ENCODE measurements around the gene GRID1. TPM values are rescaled to one million over a fixed set of nuclear protein-coding genes. Genes with fewer than 3 reads are reported as not detected.

GRID1 gene
- total RNA-seq, 1 donor from 2014 or later, result under 0.01 TPM

DNA sequence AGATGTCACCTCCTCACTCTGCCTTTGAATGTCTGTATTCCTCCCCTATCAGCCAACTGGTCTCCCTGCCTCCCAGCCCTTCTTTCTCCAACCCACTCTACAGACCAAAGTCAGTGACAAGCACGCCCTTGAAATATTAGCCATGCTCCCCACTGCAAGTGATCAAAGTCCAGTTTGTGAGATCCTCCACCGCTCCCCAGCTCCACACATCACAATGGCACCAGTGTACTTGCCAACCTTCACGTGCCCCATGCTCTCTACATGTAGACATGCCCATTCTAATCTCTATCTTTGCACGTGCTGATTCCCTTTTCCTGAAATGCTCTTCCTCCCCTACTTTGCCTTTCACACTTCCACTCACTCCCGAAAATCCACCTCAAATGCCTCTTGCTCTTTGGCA is 150.9 kb downstream of the GRID1 start:
- DNase-seq (ENCODE audit: low read depth in 2 of 2), result no peak

DNA sequence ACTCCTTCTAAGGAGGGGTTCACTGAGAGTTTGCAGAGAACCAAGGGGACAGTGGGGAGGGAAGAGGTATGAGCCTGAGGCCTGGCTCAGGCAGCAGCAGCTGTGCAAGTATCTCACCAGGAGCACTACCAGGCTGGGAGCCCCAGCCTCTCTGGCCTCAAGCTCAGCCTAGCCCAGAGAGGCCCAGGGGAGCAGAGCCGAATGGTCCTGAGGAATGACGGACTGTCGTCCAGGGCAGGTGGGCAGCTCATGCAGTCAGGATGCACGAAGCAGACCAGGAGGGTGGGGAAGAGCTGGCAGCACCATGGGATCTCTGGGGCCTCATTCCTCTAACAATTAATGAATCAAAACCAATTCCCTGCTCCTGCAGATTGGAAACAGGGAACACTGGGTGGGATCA is 151.5 kb downstream of the GRID1 start:
- no peak for DNase-seq (ENCODE audit: low read depth in 2 of 2)

DNA sequence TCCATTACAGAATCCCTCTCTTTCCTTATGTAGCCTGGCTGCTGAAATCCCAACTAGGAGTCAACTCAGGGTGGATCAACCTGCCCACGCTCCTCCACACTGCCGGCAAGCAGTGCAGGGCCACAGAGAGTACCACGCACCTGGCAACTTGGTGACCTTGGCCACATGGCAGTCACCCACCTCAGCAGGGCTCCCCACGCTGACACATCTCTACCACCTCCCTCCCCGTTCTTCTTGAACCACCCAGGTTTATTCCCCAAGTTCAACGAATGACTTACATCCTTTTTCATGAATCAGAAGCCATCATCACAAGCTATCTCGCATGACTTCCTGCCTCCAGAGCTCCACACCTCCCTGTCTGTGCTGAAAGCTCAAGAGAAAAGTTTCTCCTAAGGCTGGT is 153.4 kb downstream of the GRID1 start:
- DNase-seq (ENCODE audit: low read depth in 2 of 2), result no peak

DNA sequence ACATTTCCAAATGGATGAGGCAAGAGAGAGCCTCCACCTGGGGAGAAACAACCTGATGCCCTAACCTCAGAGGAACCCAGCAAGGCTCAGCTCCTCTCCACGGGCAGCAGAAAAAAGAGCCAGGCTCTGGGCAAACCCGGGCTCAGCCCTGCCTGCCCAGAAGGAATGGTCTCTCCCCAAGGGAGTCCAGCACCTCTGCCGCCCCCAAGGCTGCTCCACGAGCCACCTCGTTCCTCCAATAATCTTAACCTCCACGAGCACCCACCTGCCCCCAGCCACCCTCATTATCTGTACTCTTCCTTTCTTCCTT is 154.2 kb downstream of the GRID1 start:
- no peak for DNase-seq (ENCODE audit: low read depth in 2 of 2)

DNA sequence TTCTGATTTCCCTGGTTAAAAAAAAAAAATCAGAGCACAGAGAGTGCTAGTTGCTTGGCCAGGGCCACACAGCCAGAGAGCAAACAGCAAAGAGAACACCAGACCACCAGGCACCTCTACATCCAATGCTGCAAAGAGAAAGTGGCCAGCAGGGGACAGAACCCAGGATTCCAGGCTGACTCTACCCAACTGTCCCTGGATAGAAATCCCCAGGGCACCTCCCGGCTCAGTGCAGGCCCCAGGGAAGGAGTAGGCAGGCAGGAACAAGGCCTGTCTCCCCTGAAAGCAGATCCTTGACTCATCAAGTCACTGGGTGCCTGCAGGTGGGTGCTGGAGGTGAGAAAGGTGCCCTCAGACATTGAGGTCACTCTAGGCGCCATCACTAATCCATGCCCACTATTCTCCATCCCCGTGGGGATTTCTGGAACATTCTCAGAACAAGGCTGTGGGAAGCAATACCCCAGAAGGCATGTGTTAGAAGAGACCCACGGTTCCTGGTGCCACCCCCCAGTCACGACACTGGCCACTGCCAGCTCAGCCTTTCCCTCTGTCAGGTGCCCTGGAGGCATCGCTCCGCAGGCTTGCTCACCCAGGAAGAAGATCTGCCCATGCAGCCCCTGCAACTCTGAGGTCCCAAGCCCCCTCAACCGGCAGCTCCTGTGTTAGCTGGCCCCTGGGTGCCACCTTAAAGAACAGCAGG is 154.8 kb downstream of the GRID1 start:
- DNase-seq (ENCODE audit: low read depth in 2 of 2), result no peak

DNA sequence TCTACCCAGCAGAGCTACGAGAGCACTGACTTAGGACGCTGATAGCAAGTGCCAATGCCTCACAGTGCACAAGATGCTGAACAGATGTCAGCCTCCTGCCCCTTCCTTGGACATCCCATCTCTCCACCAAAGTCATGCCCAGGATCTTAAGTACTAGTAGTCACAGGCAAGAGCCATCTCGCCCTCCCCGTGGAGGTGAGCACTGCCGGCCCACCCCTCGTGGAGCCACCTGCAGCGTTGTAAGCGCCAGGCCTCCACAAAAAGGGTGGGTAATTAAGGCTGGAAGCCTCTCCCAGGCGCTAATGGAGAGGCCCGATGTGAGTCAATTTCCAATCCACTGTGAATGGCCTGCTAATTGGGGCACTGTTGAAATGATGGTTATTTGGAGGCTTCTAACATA is 156.2 kb downstream of the GRID1 start:
- DNase-seq (ENCODE audit: low read depth in 2 of 2), result no peak

DNA sequence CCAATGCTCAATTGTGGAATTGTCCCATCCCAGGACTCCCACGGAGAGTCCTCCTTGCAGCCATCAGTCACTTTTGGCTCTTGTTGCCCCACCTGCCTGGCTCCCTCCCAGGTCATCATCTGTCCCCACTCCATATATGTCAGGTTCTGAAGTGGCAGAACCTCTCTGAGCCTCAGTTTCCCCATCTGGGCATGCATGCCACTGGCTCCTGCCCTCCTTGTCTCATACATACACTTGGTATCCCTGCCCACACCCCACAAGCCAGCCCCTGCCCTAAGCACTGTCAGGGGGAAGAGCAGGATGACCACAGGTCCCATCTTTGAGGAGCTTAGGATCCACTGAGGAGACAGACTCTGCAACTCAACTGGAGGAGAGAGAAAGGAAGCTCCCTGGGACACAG is 156.9 kb downstream of the GRID1 start:
- no peak for DNase-seq (ENCODE audit: low read depth in 2 of 2)

DNA sequence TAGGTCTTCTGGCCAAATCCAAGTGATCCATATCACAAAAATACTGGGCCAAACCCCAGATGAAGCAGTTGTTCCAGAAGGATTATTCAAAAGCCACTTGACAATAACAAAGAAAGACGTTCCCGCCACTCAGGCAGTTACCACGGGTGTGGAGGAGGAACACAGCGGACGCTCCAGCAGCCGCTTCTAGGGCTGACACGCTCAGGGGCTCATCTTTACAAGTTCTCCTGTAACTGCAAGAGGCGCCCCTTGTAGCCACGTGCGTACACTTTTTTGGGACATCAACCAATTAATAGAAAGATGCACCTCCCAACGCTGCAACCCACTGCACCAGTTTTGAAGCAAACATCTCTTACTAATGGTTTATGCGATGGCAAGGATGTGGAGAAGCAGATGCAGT is 159.4 kb downstream of the GRID1 start:
- DNase-seq (ENCODE audit: low read depth in 2 of 2), result no peak

DNA sequence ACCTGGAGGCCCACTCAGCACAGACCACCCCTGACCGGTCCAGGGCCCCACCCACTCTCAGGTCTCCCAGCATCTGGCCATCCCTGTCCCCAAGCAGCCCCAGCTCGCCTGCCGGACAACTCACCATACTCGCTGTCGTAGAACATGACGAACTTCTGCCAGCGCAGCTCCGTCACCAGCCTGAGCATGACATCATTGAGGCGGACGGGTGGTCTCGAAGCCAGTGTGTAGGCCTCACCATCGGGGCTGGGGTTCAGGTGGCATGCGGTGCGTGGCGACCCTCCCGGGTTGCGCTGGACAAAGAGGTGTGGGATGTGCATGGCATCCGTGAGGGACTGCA is 160.4 kb downstream of the GRID1 start:
- DNase-seq (ENCODE audit: low read depth in 2 of 2), result no peak

DNA sequence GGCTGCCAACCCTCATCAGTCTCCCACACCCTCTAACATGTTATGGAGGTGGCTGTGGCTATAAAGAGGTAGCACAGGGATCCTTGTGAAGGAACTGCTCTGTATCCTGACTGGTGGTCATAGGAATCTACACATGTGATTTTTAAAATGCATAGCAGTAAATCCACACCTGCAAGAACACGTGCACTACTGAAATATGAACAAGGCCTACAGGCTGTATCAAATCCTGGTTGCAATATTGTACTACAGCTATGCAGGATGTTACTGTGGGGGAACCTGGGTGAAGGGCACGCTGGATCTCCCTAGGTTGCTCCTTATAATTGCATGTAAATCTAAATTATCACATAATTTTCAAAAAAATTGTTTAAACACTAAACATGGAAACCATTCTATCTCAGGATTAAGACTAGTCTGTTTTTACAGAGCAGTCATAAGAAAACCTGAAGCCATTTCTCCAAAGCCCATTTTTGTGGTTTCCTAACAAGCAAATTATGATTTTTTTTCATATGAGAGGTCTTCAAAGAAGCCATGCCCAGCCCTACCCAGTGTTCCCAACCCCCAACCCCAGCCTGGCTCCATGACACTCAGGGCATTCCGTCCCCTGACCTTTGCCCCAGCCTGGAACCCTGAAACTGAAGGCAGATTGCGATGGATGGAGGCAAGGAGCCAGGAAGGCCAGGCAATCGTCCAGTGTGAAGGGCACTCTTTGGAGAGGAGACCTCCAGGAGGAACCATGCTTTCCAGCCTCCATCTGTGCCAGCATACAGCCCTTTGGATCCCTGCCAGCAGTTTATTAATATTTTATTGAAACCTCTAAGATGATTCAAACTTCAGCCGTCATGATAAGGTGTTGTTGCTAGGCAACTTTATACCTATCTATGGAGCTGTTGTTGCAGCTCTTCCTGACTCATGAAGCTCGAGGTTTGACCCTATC is 161.0 kb downstream of the GRID1 start:
- no peak for DNase-seq (ENCODE audit: low read depth in 2 of 2)

DNA sequence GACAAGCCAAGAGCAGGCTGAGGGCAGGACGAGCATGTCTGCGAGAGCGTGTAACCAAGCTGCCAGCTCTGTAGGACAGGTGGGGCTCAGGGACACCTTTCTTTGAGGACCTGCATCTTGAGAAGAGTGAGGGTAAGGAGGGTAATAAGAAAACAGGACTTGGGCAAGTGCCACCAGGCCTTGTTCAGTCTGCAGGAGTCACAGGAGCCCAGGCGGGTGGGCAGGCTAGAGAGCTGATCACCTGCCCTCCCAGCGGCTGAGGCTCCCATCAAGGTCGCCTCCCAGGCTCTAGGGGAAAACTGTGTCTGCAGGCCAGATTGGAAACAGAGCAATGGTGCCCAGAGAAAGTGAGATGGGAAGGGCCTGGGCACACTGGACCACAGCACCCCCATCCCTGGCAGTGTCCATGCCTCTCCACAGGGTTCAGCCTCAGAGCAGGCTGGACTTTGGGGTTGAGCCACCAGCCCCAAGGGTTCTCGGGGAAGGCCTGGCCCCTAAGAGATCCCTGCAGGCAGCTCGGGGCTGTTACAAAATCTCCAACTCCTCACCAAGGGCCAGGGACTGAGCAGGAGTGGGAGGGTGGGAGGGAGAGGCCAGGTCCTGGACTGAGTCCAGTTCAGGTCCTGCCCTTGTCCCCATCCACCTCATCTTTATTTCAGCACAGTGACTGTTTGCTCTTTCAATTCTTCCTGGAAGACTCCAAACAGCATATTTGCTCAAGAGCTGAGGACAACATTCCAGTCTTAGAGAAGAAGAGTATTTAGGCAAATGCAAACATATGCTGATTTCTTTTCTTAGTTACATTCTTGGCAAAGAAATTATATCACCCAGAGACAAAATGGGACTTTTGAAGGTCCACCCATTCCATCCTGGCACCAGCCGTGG is 161.9 kb downstream of the GRID1 start:
- DNase-seq (ENCODE audit: low read depth in 2 of 2), result no peak

DNA sequence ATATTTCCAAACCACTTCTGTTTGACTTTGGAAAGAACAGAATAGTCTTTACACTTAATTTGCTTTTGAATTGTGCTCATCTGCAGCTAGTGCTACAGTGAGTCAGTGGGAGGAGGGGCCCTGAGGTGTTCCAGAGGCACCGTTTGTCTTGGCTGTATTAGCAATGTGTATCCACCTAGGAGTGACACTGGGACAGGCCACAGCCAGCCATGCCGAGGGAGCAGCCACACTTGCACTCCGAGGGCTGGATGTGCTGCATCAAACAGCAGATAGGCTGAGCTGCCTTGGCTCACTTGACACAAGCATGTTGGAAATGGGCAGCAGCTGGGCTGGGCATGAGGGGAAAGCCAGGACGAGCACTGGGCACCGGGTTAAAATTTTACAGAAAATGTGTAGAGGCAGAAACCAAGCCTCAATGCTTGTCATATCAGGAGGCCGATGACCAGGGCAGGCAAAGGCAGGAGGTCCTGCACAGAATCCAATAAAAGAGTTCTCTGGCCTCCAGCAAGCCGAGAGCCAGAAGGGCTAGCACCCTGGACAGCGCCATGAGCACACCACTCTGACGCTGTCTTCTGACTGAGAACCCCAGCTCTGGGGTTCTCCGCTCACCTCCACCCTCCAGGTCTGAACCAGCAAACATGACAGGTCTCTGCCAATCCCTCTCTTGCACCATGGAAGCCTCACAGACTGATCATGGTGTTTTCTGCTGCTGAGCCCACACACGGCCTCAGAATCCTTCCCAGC is 163.3 kb downstream of the GRID1 start:
- DNase-seq (ENCODE audit: low read depth in 2 of 2), result peak in 1 of 2 donors; percentile 15

DNA sequence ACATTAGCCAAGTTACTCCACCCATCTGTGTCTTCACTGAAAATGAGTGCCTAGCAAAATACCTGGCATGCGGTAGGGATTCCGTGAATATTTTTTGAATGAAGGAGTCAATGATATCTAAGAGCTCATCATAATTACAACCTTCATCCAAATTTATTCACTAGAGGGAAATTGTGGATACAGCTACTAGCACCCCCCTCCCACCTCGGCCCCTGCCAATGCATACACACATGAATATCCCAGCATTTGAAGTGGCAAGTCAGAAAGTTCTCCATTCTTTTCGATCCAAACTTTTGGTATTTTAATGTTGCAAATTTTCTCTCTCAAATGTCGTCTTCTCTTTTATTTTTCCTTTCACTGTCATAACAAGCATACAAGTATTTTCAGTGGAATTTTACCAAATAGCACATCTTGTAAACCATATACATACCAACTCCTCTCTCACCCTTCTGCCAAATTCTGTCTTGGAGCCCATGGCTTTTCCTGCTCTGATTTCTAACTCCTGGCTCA is 164.3 kb downstream of the GRID1 start:
- no peak for DNase-seq (ENCODE audit: low read depth in 2 of 2)

DNA sequence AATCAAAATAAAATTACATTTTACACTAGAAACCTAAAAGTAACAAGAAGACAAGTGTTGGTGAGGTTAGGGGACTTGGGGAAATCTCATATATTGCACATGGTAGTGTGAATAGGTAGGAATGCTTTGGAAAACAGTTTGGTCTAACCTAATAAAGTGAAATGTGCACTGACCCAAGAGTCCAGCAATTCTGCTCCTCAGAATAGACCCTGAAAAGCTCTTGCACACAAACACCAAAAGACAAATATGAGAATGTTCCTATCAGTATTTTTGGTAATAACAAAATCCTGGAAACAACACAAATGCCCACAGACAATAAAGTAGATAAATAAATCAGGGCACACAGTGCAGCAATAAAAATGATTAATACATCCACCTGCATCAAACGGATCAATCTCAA is 165.7 kb downstream of the GRID1 start:
- no peak for DNase-seq (ENCODE audit: low read depth in 2 of 2)

DNA sequence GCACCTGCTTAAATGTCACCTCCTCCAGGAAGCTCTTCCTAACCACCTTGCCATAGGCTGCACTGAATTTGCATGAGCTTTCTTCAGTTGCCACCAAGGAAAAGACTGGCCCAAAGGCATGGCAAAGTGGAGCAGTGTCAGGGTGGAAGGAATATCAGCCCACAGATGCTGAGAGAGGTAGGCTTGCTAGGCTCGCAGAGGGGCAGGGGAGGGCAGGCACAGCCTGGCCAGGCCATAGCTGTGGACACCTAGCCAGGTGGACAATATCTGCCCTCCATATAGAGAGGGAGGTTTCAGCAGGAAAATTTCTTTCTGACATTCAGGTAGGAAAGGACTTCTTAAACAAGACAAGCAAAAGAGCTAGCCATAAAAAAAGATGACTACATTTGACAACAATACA is 166.3 kb downstream of the GRID1 start:
- DNase-seq (ENCODE audit: low read depth in 2 of 2), result no peak

DNA sequence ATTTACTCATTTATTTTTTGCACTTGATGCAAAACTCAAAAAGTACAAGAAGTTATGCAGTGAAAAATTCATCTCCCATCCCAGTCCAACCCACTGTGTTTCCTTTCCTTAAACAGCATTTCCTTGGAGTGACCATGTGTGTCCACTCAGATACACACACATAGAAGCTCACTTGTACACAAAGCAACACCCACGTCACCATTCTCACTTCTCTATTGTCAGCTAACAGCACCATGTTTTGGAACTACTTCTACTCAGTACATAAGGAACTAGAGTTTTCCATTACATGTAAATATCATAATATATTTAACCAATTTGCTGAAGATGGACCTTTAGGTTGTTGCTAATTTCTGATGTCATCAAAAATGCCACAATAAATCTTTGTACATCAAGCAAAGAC is 167.6 kb downstream of the GRID1 start:
- DNase-seq (ENCODE audit: low read depth in 2 of 2), result no peak

DNA sequence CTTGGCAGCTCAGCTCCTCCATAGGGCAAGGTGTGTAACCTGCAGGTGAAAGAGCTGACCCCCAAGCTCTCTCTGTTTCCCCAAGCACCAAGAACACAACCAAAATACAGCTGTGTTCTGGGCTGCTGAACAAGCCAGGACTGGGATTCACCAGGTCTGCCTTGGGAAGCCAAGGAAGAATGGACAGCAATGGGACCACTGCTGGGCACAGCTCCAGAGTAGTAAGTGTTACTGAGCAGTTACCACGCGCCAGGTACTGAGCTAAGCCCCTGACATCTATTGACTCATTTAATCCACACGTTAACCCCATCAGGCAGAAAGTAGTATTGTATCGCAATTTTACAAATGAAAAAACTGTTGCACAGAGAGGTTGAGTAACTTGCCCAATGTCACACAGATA is 168.3 kb downstream of the GRID1 start:
- no peak for DNase-seq (ENCODE audit: low read depth in 2 of 2)

DNA sequence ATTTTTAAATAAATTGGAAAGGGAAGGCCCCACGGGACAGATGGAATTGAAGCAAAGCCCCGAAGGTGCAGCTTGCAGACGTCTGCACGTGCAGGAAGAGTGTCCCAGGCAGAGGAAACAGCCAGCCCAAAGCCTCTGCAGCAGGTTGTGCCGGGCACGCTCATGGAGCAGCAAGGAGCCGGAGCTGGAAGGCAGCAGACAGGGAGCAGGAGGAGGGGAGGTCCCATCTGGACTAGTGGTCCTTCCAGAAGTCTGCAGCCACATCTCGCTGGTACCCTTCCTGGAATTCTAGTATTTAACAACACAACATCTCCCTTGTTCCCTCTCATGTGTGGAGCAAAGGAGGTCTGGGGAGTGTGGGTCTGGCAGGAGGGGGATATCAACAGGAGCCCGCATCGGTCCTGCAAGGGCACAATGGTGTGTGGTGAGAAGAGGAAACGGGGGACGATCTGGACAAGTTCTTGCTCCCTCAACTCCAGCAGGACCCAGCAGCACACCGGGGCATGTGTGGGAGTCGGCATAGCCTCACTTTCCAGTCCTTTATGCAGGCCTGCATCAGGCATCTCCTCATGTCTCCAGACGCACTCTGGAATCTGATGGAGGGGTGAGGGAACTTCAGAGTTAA is 169.3 kb downstream of the GRID1 start:
- DNase-seq (ENCODE audit: low read depth in 2 of 2), result no peak

DNA sequence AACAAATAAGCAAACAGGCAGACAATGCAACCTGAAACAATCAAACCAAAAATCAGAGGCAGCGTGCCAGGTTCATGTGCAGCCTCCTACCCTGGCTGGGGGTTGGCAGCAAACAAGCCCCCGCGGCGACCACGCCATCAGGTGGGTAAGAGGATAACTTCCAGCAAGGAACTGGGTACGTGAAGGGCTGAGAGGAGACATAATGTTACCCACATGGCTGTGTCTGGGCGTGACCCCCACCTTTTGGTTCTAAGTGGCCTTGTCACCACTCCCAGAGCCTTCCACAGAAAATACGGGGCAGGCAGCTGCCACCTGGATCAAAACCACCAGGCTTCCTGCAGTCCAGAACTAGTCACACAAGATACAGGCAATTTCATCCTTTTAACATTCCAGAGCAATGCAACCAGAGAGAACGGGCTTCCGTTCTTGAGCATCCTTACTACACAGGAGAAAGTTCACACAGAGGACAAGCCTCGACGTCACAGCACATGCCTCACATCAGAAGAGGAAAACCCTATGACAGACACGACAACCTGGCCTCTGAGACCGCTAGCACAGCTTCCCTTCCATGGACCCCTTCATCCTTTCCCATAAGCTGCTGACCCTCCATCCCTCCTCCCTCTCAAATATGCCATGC is 171.0 kb downstream of the GRID1 start:
- no peak for DNase-seq (ENCODE audit: low read depth in 2 of 2)

DNA sequence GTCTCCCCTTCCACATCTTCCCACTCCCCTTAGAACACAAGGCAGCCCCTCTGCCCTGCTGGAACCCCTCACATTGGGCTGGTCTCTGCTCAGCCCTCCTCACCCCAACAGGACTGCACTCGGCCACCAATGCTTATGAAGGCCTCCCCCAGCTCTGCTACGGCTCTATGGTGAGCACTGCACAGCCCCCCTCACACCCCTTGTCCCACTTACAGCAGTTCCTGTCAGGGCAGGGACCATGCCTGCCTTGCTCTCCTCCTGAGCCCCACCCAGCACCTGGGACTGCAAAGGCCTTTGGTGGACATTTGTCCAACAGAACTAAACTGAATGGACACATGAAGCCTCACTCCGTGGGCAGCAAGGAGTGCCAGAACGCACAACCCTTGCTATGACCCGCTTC is 171.9 kb downstream of the GRID1 start:
- DNase-seq (ENCODE audit: low read depth in 2 of 2), result no peak

All from dermis microvascular lymphatic vessel endothelial cell (primary cell).